ENCODE data around the gene SGCG.

GRCh38 chr13:23205807-23206206, 25.0 kb downstream of the SGCG start:
- TF ChIP-seq CTCF (IDR thresholded peaks at IDR 0.05) (no peak), POLR2AphosphoS5 (IDR thresholded peaks at IDR 0.05; ENCODE audit: insufficient read depth in 1 of 2, low read depth in 1 of 2) (no peak), POLR2A (IDR thresholded peaks at IDR 0.05) (no peak)

Measured in vagina (tissue), 2 donors.